ENCODE measurements around the gene CHI3L2.

The CHI3L2 gene, protein sequence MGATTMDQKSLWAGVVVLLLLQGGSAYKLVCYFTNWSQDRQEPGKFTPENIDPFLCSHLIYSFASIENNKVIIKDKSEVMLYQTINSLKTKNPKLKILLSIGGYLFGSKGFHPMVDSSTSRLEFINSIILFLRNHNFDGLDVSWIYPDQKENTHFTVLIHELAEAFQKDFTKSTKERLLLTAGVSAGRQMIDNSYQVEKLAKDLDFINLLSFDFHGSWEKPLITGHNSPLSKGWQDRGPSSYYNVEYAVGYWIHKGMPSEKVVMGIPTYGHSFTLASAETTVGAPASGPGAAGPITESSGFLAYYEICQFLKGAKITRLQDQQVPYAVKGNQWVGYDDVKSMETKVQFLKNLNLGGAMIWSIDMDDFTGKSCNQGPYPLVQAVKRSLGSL

DNA sequence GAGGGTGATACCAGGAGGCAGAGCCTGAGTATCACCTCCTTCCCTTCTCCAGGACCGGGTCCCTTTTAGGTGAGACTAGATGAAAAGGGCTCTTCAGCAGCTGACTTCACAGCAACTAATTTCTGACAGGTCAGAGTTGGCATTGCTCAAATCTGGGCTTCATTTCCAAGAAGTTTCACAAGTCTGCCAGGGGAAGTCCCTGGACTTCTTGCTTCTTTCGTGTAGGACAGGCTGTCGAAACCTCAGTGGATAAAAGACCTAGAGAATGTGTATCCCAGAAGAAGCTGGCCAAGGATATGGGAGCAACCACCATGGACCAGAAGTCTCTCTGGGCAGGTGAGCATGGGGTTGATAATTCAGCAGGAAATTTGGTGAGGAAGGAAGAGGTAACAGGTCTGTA is at the start of gene CHI3L2:
Gene CHI3L2 (plus strand): TSS at position 280 of the 400 bp plus-strand sequence. CDS start 17 bp downstream, at position 297.
- DNase-seq: no peak
- intact Hi-C loops (cut with DNase I): loop anchor here (5.0 kb wide), 1 partner anchor 105 kb away; no protein-coding TSS in a partner anchor

GRCh38 chr1:111179968-111180533 is 47.5 kb upstream of the CHI3L2 start:
- intact Hi-C loops (cut with DNase I): no loop called here
- no peak for DNase-seq

- no peak for DNase-seq
- intact Hi-C loops (cut with DNase I): no loop called here
Measured at GRCh38 chr1:111182052-111182451, 45.5 kb upstream of the CHI3L2 start.

DNA sequence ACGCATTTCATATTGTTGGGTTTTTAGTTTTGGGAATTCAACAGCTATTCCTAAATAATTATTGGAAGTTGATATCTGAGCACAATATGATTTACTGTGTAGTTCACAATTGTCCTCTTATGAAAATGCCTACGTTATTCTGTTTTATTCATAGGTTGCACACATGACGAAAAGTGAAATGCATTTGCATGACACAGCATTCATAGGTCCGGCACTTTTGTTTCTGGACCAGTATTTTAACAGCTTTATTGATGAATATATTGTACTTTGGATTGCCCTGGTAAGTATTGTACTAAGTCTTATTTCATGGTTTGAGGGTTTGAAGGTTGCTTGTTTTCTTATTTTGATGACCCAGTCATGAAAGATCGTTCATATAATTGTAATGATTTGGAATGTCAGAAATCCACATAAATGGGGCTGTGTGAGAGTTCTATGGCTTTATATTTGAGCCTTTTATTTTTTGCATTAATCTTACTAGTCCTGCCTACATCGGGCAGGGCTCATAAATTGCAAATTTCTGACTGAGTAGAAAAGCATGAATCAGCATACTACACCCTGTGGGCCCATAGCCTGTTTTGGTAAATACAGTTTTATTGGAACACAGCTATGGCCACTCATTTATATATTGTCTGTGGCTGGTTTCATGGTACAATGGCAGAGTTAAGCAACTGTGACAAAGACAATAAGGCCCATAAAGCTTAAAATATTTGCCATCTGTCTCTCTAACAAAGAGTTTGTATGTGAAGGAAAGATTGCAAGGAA is 44.0 kb upstream of the CHI3L2 start:
- no peak for DNase-seq
- intact Hi-C loops (cut with DNase I): no loop called here

GRCh38 chr1:111184663-111185062 is 42.9 kb upstream of the CHI3L2 start:
- intact Hi-C loops (cut with DNase I): no loop called here
- DNase-seq: no peak

DNA sequence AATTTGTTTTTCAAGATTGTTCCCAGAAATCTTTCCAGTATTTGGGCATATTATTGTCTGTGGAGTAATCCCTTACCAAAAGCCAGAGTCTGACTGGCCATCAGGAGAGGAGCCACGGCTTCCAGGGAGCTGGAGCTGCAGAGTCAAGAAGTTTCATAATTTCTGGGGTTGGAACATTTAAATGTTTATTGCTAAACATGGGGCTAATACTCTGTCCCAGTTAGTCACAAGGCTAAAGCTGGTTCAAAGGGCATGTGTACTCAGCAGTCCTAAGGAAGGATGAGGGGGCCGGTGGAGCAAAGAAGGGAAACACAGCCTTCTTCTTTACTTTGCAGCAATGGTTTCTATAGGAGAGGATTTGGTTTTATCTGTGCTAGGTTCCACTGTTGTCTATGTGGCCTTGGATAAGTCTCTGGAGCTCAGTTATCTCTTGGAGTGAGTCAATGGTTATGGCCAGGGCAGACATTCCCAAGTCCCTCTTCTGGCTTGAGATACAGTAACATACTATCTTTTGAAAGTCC is 36.5 kb upstream of the CHI3L2 start:
- intact Hi-C loops (cut with DNase I): no loop called here
- no peak for DNase-seq

DNA sequence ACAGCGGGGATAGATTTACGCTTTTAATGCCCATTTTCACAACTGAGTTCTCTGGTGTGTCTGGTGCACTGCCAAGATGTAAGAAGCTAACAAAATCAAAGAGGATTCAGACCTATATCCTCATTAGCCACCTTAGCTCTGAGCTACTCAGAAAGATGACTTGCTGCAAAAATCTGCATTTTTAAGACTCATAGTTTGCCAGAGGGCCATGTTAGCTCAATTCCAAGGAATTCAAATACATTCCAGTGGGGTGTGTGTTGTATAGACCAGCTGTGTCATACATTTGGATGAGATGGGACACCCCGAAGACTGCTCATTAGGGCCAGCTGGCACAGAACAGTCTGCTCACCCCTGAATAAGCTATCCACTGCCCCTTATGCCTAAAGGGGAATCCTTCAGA is 36.0 kb upstream of the CHI3L2 start:
- DNase-seq: no peak

DNA sequence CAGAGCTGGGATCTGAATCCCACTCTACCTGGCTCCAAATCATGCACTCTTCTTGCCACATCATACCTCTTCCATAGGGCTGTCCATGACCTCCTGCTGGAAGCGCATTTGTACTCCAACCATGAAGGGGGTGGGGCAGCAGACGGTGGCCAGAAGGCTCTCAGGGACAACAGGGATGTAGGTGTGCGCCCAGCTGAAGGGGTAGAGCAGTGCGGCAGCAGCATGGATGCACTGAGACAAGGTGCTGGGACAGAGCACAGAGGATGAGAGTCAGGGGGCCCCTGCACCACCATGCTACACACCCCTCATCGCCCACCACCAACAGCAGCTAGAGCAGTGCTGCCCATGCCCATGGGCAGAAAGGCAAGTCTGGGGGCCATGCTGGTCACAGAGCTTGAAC is 35.4 kb upstream of the CHI3L2 start:
- intact Hi-C loops (cut with DNase I): no loop called here
- DNase-seq: no peak

More for the DNA sequence above, 36.0 kb upstream of the CHI3L2 start:
- intact Hi-C loops (cut with DNase I): no loop called here

- no peak for DNase-seq
- intact Hi-C loops (cut with DNase I): no loop called here
Measured at GRCh38 chr1:111192658-111193519, 34.6 kb upstream of the CHI3L2 start.

GRCh38 chr1:111193712-111194480 is 33.6 kb upstream of the CHI3L2 start:
- intact Hi-C loops (cut with DNase I): no loop called here

GRCh38 chr1:111195002-111195684 is 32.4 kb upstream of the CHI3L2 start:
- intact Hi-C loops (cut with DNase I): no loop called here
- no peak for DNase-seq

More at GRCh38 chr1:111193712-111194480, 33.6 kb upstream of the CHI3L2 start:
- no peak for DNase-seq

- no peak for DNase-seq
- intact Hi-C loops (cut with DNase I): no loop called here
Measured at GRCh38 chr1:111196213-111196612, 31.3 kb upstream of the CHI3L2 start.

GRCh38 chr1:111197598-111198284 is 29.8 kb upstream of the CHI3L2 start:
- DNase-seq: no peak
- intact Hi-C loops (cut with DNase I): no loop called here

DNA sequence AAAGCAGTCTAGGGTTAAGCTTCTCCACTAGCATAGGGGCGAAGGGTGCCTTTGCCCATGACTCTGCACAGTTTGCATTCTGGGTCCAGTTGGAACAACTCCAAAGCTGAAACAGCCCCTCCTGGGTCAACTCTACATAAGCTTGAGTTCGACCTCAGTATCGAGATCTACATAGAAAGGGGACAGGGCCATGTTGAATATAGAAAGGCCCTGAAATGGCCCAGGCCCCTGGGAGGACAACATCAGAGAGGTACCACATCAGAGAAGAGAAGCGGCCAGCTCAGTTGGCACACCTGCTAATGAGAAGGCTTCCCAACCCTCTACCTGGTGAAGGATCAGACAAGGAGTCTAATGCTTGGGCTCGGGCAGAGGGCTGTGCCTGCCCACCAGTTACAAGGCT is 28.7 kb upstream of the CHI3L2 start:
- DNase-seq: no peak

DNA sequence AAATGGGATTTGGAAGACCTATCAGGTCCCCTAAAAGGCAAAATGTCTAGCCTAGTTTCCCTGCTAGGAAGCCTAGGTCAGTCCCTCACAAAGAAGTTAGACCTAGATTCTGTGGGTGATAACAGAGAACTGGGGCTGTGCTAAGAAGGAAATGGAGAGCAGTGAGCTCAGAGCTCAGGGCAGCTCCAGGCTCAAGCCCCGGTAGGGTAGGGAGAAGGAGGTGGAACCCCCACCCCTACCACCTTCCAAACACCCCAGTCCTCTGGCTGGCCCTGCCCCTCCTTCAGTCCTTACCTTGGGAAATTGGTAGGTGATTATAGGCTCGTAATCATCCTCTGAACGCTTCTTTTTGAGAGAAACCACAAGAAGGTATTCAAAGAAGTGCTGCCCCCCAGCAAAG is 28.2 kb upstream of the CHI3L2 start:
- intact Hi-C loops (cut with DNase I): no loop called here
- DNase-seq: no peak

More for the DNA sequence above, 28.7 kb upstream of the CHI3L2 start:
- intact Hi-C loops (cut with DNase I): no loop called here

DNA sequence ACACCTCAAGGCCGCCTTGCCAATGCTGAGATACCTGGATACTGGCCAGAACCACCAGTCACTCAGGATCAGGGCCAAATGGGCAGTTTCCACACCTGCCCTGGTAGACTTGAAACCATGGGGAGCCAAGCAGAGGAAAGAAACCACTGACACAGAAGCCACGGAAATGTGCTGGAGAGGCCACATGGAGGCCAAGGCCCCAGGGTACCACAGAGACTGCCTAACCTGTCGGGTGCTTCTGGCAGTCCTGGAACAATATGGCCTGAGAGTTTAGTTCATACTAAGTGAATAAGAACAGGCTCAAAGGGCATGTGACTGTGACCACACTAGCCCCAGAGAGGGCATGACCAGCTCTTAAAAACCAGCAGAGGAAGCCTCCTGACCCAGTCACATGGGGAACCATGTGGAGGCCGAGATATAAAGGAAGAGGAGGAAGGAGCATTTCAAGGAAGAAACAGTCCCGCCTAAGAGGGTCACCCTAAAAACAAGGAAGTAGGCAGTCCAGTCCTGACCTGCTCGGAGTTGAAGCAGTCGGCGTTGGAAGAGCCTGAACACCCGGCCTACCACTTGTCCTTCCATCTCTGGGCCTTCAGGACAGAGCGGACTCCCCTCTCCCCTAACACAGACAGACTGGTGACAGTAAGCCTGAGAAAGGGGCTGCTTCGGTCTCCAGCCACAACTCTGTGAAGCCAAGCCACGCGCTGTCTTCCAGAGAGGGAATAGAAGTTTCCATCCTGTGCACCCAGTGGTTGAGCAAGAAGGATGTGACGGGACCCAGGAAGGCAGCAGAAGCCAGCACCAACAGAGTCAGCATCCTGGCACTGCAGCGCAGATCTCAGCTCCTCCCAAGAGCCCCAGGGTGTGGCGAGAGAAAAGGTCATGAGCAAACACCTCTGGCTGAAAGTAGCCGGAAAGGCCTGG is 27.4 kb upstream of the CHI3L2 start, which contains the start of gene DENND2D:
Gene DENND2D (minus strand): TSS at position 766 of the 921 bp plus-strand sequence. CDS start 187 bp downstream, at position 579.
- peak in 3 of 10 donors; percentile 17 to 75 (median 42) for DNase-seq
- intact Hi-C loops (cut with DNase I): no loop called here

DNA sequence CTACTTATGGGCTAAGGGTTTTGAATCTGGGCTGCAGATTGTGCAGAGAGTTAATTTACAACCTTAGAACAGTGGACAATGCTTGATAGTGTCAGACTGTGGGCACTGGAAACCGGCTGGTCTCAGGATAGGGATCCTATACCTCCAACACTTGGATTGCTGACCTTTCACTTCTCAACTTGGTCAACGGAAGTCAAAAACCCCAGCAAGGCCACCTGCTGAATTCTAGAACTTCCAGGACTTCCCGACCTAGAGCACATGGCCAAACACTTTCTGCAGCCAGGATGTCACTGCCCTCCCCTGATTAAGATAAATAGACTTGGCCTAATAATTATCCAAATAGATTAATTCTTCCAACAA is 26.7 kb upstream of the CHI3L2 start:
- no peak for DNase-seq
- intact Hi-C loops (cut with DNase I): no loop called here
